ENCODE data around the gene SCFD2.
"Not testable (repeated sequence)": the region's sequence is repeated elsewhere in the genome, so short reads cannot be mapped to it uniquely, and the experiment has no call there.

The SCFD2 gene

DNA sequence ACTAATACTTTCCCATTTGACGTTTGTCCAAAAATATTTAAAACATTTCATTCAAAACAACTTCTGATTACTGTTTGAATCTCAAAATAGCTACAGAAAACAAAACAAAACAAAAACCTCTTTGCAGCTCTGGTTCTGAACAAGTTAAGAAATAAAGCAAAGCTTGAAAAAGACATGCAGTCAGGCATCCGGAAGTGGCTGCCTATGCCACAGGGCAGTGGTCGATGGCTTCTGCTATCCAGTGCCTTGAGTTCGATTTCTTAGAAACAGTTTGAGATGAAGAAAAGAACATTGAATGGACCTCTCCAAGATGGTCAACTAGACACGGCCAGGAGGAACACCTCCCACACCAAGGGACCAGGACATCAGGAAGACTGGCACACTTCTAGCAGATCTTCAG, 125.3 kb downstream of the SCFD2 start:
- Histone ChIP-seq H3K4me1 (ENCODE audit: insufficient read depth, low read length) (no peaks in the 10 kb centered on the region), H4K20me1 (ENCODE audit: insufficient read depth, low read length) (no peaks in the 10 kb centered on the region), H3K4me2 (ENCODE audit: insufficient read depth, low read length) (no peak overlapping the region), H3K4me3 (ENCODE audit: low read depth in 1 of 2, low read length in 2 of 2) (no peak overlapping the region), H3K79me2 (ENCODE audit: insufficient read depth, low read length) (no peaks in the 10 kb centered on the region; the same call in 1 of the 2 replicates), H3K36me3 (ENCODE audit: insufficient read depth, low read length) (no peaks in the 10 kb centered on the region), H3K9ac (ENCODE audit: low read depth, low read length) (no peak overlapping the region), H3K9me3 (ENCODE audit: insufficient read depth, low read length, severe bottlenecking) (peaks cover 5% of the 10 kb centered on the region), H2AFZ (ENCODE audit: low read depth, low read length) (no peak overlapping the region), H3K27me3 (ENCODE audit: insufficient read depth, low read length, poor library complexity) (no peaks in the 10 kb centered on the region), H3K27ac (ENCODE audit: low read length) (no peak overlapping the region)
- TF ChIP-seq EZH2 (IDR thresholded peaks at IDR 0.05; ENCODE audit: borderline replicate concordance, low read depth, low read length, severe bottlenecking) (no peak), CTCF (IDR thresholded peaks at IDR 0.05; ENCODE audit: borderline replicate concordance, extremely low read depth, low read length, poor library complexity, severe bottlenecking) (no peak)
- DNase-seq (no peak), ATAC-seq (ENCODE audit: insufficient read depth, low read depth) (no peak)

GRCh38 chr4:53238352-53238751, 127.5 kb downstream of the SCFD2 start:
- not testable (repeated sequence) for H4K20me1 ChIP-seq (ENCODE audit: insufficient read depth, low read length); H3K9ac ChIP-seq (ENCODE audit: low read depth, low read length); H3K4me1 ChIP-seq (ENCODE audit: insufficient read depth, low read length); DNase-seq; H3K27me3 ChIP-seq (ENCODE audit: insufficient read depth, low read length, poor library complexity); H3K79me2 ChIP-seq (ENCODE audit: insufficient read depth, low read length); H3K4me3 ChIP-seq (ENCODE audit: low read depth in 1 of 2, low read length in 2 of 2); ATAC-seq (ENCODE audit: insufficient read depth, low read depth); H3K27ac ChIP-seq (ENCODE audit: low read length); H3K36me3 ChIP-seq (ENCODE audit: insufficient read depth, low read length); H2AFZ ChIP-seq (ENCODE audit: low read depth, low read length); H3K4me2 ChIP-seq (ENCODE audit: insufficient read depth, low read length); H3K9me3 ChIP-seq (ENCODE audit: insufficient read depth, low read length, severe bottlenecking)

DNA sequence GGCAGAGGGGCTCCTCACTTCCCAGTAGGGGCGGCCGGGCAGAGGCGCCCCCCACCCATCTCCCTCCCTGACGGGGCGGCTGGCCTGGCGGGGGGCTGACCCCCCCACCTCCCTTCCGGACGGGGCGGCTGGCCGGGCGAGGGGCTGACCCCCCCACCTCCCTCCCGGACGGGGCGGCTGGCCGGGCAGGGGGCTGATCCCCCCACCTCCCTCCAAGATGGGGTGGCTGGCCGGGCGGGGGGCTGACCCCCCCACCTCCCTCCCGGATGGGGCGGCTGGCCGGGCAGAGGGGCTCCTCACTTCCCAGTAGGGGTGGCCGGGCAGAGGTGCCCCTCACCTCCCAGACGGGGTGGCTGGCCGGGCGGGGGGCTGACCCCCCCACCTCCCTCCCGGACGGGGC, 128.1 kb downstream of the SCFD2 start:
- not testable (repeated sequence) for H4K20me1 ChIP-seq (ENCODE audit: insufficient read depth, low read length); H3K4me3 ChIP-seq (ENCODE audit: low read depth in 1 of 2, low read length in 2 of 2); H3K79me2 ChIP-seq (ENCODE audit: insufficient read depth, low read length); ATAC-seq (ENCODE audit: insufficient read depth, low read depth); H3K27me3 ChIP-seq (ENCODE audit: insufficient read depth, low read length, poor library complexity); H3K27ac ChIP-seq (ENCODE audit: low read length); H3K4me2 ChIP-seq (ENCODE audit: insufficient read depth, low read length); H3K36me3 ChIP-seq (ENCODE audit: insufficient read depth, low read length); H2AFZ ChIP-seq (ENCODE audit: low read depth, low read length); H3K9ac ChIP-seq (ENCODE audit: low read depth, low read length); H3K4me1 ChIP-seq (ENCODE audit: insufficient read depth, low read length); DNase-seq; H3K9me3 ChIP-seq (ENCODE audit: insufficient read depth, low read length, severe bottlenecking)

DNA sequence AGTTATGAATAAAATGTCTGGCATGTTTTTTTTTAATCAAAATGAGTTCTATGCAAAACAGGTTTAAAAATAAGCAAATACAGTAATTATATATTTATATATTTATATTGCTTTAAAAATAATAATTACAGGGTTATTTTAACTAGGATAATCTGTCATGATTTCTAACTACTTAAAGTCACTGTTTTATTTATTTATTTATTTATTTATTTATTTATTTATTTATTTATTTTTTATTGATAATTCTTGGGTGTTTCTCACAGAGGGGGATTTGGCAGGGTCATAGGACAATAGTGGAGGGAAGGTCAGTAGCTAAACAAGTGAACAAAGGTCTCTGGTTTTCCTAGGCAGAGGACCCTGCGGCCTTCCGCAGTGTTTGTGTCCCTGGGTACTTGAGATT, 129.2 kb downstream of the SCFD2 start:
- not testable (repeated sequence) for H4K20me1 ChIP-seq (ENCODE audit: insufficient read depth, low read length); H3K79me2 ChIP-seq (ENCODE audit: insufficient read depth, low read length); H3K4me2 ChIP-seq (ENCODE audit: insufficient read depth, low read length); H3K27ac ChIP-seq (ENCODE audit: low read length); H3K9ac ChIP-seq (ENCODE audit: low read depth, low read length); H2AFZ ChIP-seq (ENCODE audit: low read depth, low read length); H3K9me3 ChIP-seq (ENCODE audit: insufficient read depth, low read length, severe bottlenecking); H3K4me3 ChIP-seq (ENCODE audit: low read depth in 1 of 2, low read length in 2 of 2); H3K27me3 ChIP-seq (ENCODE audit: insufficient read depth, low read length, poor library complexity); H3K36me3 ChIP-seq (ENCODE audit: insufficient read depth, low read length); H3K4me1 ChIP-seq (ENCODE audit: insufficient read depth, low read length); ATAC-seq (ENCODE audit: insufficient read depth, low read depth); DNase-seq

GRCh38 chr4:53235547-53235946, 130.3 kb downstream of the SCFD2 start:
- Histone ChIP-seq H3K4me2 (ENCODE audit: insufficient read depth, low read length) (no peak overlapping the region), H3K9ac (ENCODE audit: low read depth, low read length) (no peak overlapping the region), H4K20me1 (ENCODE audit: insufficient read depth, low read length) (no peaks in the 10 kb centered on the region), H3K4me3 (ENCODE audit: low read depth in 1 of 2, low read length in 2 of 2) (no peak overlapping the region), H2AFZ (ENCODE audit: low read depth, low read length) (no peak overlapping the region), H3K36me3 (ENCODE audit: insufficient read depth, low read length) (no peaks in the 10 kb centered on the region), H3K79me2 (ENCODE audit: insufficient read depth, low read length) (no peaks in the 10 kb centered on the region), H3K27ac (ENCODE audit: low read length) (no peak overlapping the region), H3K9me3 (ENCODE audit: insufficient read depth, low read length, severe bottlenecking) (no peaks in the 10 kb centered on the region), H3K4me1 (ENCODE audit: insufficient read depth, low read length) (no peaks in the 10 kb centered on the region), H3K27me3 (ENCODE audit: insufficient read depth, low read length, poor library complexity) (no peaks in the 10 kb centered on the region)
- TF ChIP-seq CTCF (IDR thresholded peaks at IDR 0.05; ENCODE audit: borderline replicate concordance, extremely low read depth, low read length, poor library complexity, severe bottlenecking) (no peak), EZH2 (IDR thresholded peaks at IDR 0.05; ENCODE audit: borderline replicate concordance, low read depth, low read length, severe bottlenecking) (no peak)
- DNase-seq (no peak), ATAC-seq (ENCODE audit: insufficient read depth, low read depth) (no peak)

All from DND-41 (cell line).